Measurements from ENCODE around the gene DDX25. TPM values are rescaled to one million over a fixed set of nuclear protein-coding genes. Genes with fewer than 3 reads are reported as not detected.
A peak's percentile ranks its signal among the peaks of the same experiment; 100 is the strongest.
"Not testable (repeated sequence)": the region's sequence is repeated elsewhere in the genome, so short reads cannot be mapped to it uniquely, and the experiment has no call there.

Gene DDX25
- 11.5 TPM for polyA plus RNA-seq (2013, experiment 1 of 2)
- polyA plus RNA-seq (2013, experiment 2 of 2), result 13.2 TPM

DNA sequence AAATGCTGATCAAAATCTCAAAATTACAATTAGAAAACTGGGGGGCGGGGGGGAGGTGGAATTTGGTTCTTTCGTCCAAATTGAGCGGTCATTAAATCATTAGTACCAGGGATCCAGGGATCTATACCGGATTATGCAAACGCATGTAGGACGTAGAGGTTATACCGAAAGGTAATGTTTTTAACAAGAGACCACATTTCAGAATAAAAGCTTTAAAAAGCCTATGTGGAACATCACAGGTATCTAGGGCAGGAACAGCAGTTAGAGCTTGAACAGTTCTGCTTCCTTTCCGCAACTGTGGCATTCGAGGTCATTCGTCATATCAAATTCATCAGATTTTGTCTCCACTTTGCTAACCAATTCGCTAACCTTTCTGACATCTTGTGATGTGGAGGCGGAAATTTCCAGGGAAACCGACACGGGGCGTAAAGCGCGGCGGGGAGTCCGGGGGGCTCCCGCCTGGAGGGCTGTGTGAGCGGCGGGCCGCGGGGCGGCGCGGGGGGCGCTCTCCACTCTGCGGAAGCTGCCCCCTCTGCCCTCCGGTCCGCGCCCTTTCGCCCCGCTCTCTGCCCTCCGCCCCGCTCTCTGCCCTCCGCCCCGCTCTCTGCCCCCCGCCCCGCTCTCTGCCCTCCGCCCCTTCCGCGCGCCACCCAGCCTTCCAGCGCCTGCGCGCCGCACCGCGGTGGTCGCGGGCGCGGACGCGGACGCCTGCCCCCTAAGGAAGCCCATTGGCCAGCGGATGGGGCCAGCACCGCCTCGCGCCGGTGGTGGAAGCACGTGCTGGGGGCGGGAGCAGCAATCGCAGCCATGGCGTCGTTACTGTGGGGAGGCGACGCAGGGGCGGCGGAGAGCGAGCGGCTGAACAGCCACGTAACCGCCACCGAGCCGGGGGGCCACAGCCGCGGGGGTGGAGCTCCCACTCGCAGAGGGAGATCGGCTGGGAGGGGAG, at the start of gene DDX25:
Gene DDX25, plus strand, starts transcription at position 798 of the 949 bp plus-strand sequence. Its CDS starts 10 bp downstream, at position 808.
- Histone ChIP-seq H3K23ac (ENCODE audit: low read length) (no peak within 1 kb of the TSS), H3K4me2 (ENCODE audit: low read length) (peak within 1 kb of the TSS; percentile 90), H3K4me1 (ENCODE audit: control insufficient read depth, low read depth, low read length) (no peaks in the 10 kb centered on the region), H2BK15ac (replicated peaks; ENCODE audit: low read depth) (no peak within 1 kb of the TSS), H2AK5ac (ENCODE audit: low read length) (no peak within 1 kb of the TSS), H3K4me3 (ENCODE audit: low read length) (peak within 1 kb of the TSS; percentile 37), H4K5ac (ENCODE audit: low read length) (no peak within 1 kb of the TSS), H3K79me1 (ENCODE audit: low read length) (peaks cover 3% of the 10 kb centered on the region), H3K18ac (ENCODE audit: low read length) (no peak within 1 kb of the TSS), H3K9ac (ENCODE audit: low read length) (peak within 1 kb of the TSS; percentile 49), H3K4ac (ENCODE audit: low read depth, low read length) (no peak within 1 kb of the TSS), H3K79me2 (ENCODE audit: control insufficient read depth, insufficient read depth, low read length) (peaks cover 3% of the 10 kb centered on the region), H2BK120ac (ENCODE audit: low read depth, low read length) (no peak within 1 kb of the TSS), H3K36me3 (ENCODE audit: control insufficient read depth, insufficient read depth, low read length) (no peaks in the 10 kb centered on the region), H3K27ac (ENCODE audit: low read depth, low read length) (no peak within 1 kb of the TSS), H3K56ac (ENCODE audit: low read length) (peak within 1 kb of the TSS; percentile 53), H4K8ac (ENCODE audit: low read depth, low read length) (no peak within 1 kb of the TSS), H2BK5ac (ENCODE audit: low read length) (no peak within 1 kb of the TSS), H3K27me3 (ENCODE audit: insufficient read depth, low read length, poor library complexity) (no peaks in the 10 kb centered on the region)
- WGBS (ENCODE audit: extremely low coverage, insufficient coverage, low lambda C conversion rate), result no CpG with 5 or more reads among the region's 81 CpGs
- peak; percentile 74 for DNase-seq

DNA sequence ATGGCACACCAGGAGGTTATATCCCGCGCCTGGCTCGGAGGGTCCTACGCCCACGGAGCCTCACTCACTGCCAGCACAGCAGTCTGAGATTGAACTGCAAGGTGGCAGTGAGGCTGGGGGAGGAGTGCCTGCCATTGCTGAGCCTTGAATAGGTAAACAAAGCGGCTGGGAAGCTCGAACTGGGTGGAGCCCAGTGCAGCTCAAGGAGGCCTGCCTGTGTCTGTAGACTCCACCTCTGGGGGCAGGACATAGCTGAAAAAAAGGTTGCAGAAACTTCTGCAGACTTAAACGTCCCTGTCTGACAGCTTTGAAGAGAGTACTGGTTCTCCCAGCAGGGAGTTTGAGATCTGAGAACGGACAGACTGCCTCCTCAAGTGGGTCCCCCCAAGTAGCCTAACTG, 46.6 kb upstream of the DDX25 start:
- not testable (repeated sequence) for H3K79me1 ChIP-seq (ENCODE audit: low read length); H2BK120ac ChIP-seq (ENCODE audit: low read depth, low read length)

DNA sequence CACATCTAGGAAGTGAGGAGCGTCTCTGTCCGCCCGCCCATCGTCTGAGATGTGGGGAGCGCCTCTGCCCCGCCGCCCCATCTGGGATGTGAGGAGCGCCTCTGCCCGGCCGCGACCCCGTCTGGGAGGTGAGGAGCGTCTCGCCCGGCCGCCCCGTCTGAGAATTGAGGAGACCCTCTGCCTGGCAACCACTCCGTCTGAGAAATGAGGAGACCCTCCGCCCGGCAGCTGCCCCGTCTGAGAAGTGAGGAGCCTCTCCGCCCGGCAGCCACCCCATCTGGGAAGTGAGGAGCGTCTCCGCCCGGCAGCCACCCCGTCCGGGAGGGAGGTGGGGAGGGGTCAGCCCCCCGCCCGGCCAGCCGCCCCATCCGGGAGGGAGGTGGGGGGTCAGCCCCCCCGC, 41.5 kb upstream of the DDX25 start:
- not testable (repeated sequence) for H3K27ac ChIP-seq (ENCODE audit: low read depth, low read length); H3K23ac ChIP-seq (ENCODE audit: low read length); H3K36me3 ChIP-seq (ENCODE audit: control insufficient read depth, insufficient read depth, low read length); H3K4me1 ChIP-seq (ENCODE audit: control insufficient read depth, low read depth, low read length); H3K79me1 ChIP-seq (ENCODE audit: low read length); H3K4me2 ChIP-seq (ENCODE audit: low read length); H2AK5ac ChIP-seq (ENCODE audit: low read length); H3K9ac ChIP-seq (ENCODE audit: low read length); H3K4ac ChIP-seq (ENCODE audit: low read depth, low read length); DNase-seq; H3K18ac ChIP-seq (ENCODE audit: low read length); H4K8ac ChIP-seq (ENCODE audit: low read depth, low read length); H3K56ac ChIP-seq (ENCODE audit: low read length); H2BK15ac ChIP-seq (replicated peaks; ENCODE audit: low read depth); H4K5ac ChIP-seq (ENCODE audit: low read length); H2BK5ac ChIP-seq (ENCODE audit: low read length); H3K4me3 ChIP-seq (ENCODE audit: low read length); H2BK120ac ChIP-seq (ENCODE audit: low read depth, low read length); H3K79me2 ChIP-seq (ENCODE audit: control insufficient read depth, insufficient read depth, low read length); H3K27me3 ChIP-seq (ENCODE audit: insufficient read depth, low read length, poor library complexity)
- WGBS (ENCODE audit: extremely low coverage, insufficient coverage, low lambda C conversion rate), result no CpG with 5 or more reads among the region's 33 CpGs

More for the DNA sequence above, 46.6 kb upstream of the DDX25 start:
- H3K27me3 ChIP-seq (ENCODE audit: insufficient read depth, low read length, poor library complexity); H4K8ac ChIP-seq (ENCODE audit: low read depth, low read length); H2BK15ac ChIP-seq (replicated peaks; ENCODE audit: low read depth); H3K4ac ChIP-seq (ENCODE audit: low read depth, low read length); H2BK5ac ChIP-seq (ENCODE audit: low read length); H3K18ac ChIP-seq (ENCODE audit: low read length); H3K9ac ChIP-seq (ENCODE audit: low read length); H3K27ac ChIP-seq (ENCODE audit: low read depth, low read length); H4K5ac ChIP-seq (ENCODE audit: low read length); H3K56ac ChIP-seq (ENCODE audit: low read length); H3K4me3 ChIP-seq (ENCODE audit: low read length); H3K79me2 ChIP-seq (ENCODE audit: control insufficient read depth, insufficient read depth, low read length); H3K4me2 ChIP-seq (ENCODE audit: low read length); DNase-seq; H2AK5ac ChIP-seq (ENCODE audit: low read length); H3K23ac ChIP-seq (ENCODE audit: low read length); H3K36me3 ChIP-seq (ENCODE audit: control insufficient read depth, insufficient read depth, low read length); H3K4me1 ChIP-seq (ENCODE audit: control insufficient read depth, low read depth, low read length): not testable (repeated sequence)
- no CpG with 5 or more reads among the region's 9 CpGs for WGBS (ENCODE audit: extremely low coverage, insufficient coverage, low lambda C conversion rate)

DNA sequence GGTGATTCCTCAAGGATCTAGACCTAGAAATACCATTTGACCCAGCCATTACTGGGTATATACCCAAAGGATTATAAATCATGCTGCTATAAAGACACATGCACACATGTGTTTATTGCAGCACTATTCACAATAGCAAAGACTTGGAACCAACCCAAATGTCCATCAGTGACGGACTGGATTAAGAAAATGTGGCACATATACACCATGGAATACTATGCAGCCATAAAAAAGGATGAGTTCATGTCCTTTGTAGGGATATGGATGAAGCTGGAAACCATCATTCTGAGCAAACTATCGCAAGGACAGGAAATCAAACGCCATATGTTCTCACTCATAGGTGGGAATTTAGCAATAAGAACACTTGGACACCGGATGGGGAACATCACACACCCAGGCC, 39.0 kb upstream of the DDX25 start:
- not testable (repeated sequence) for H3K4ac ChIP-seq (ENCODE audit: low read depth, low read length); H3K9ac ChIP-seq (ENCODE audit: low read length); H4K8ac ChIP-seq (ENCODE audit: low read depth, low read length); H2AK5ac ChIP-seq (ENCODE audit: low read length); H3K79me2 ChIP-seq (ENCODE audit: control insufficient read depth, insufficient read depth, low read length); H3K27me3 ChIP-seq (ENCODE audit: insufficient read depth, low read length, poor library complexity); DNase-seq; H3K79me1 ChIP-seq (ENCODE audit: low read length); H3K36me3 ChIP-seq (ENCODE audit: control insufficient read depth, insufficient read depth, low read length); H3K18ac ChIP-seq (ENCODE audit: low read length); H4K5ac ChIP-seq (ENCODE audit: low read length); H2BK15ac ChIP-seq (replicated peaks; ENCODE audit: low read depth); H2BK120ac ChIP-seq (ENCODE audit: low read depth, low read length); H3K23ac ChIP-seq (ENCODE audit: low read length); H3K4me2 ChIP-seq (ENCODE audit: low read length); H2BK5ac ChIP-seq (ENCODE audit: low read length); H3K56ac ChIP-seq (ENCODE audit: low read length); H3K27ac ChIP-seq (ENCODE audit: low read depth, low read length); H3K4me3 ChIP-seq (ENCODE audit: low read length); H3K4me1 ChIP-seq (ENCODE audit: control insufficient read depth, low read depth, low read length)
- WGBS (ENCODE audit: extremely low coverage, insufficient coverage, low lambda C conversion rate), result no CpG with 5 or more reads among the region's 4 CpGs

DNA sequence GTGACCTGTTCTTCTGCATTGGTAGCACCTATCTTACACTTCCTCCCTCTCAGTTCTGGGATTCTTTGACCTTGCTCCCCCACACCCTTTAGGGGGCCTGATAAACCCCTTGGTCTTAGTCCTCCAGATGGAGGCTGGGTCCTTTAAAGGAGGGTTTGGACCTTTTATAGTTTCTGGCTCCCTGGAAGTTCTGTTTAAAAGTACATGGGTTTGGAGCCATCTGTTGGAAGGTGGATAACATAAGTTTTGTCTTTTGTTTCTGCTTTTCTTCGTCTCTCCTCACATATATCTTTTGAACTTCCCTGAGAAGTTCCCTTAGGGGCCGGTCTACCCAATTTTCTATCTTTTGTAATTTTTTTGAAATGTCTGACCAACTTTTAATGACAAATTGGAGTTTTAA, 34.8 kb upstream of the DDX25 start:
- no peak overlapping the region for H2BK15ac ChIP-seq (replicated peaks; ENCODE audit: low read depth)
- no peak overlapping the region for H3K4ac ChIP-seq (ENCODE audit: low read depth, low read length)
- no peak overlapping the region for H2AK5ac ChIP-seq (ENCODE audit: low read length)
- H3K4me3 ChIP-seq (ENCODE audit: low read length), result no peak overlapping the region
- no peak overlapping the region for H2BK5ac ChIP-seq (ENCODE audit: low read length)
- H2BK120ac ChIP-seq (ENCODE audit: low read depth, low read length), result no peak overlapping the region
- no peak overlapping the region for H3K18ac ChIP-seq (ENCODE audit: low read length)
- DNase-seq, result no peak
- H3K4me1 ChIP-seq (ENCODE audit: control insufficient read depth, low read depth, low read length), result no peaks in the 10 kb centered on the region
- H3K9ac ChIP-seq (ENCODE audit: low read length), result no peak overlapping the region
- no peak overlapping the region for H4K5ac ChIP-seq (ENCODE audit: low read length)
- H3K79me1 ChIP-seq (ENCODE audit: low read length), result no peaks in the 10 kb centered on the region
- no peak overlapping the region for H4K8ac ChIP-seq (ENCODE audit: low read depth, low read length)
- no peaks in the 10 kb centered on the region for H3K27me3 ChIP-seq (ENCODE audit: insufficient read depth, low read length, poor library complexity)
- H3K23ac ChIP-seq (ENCODE audit: low read length), result no peak overlapping the region
- H3K27ac ChIP-seq (ENCODE audit: low read depth, low read length), result no peak overlapping the region
- no peaks in the 10 kb centered on the region for H3K79me2 ChIP-seq (ENCODE audit: control insufficient read depth, insufficient read depth, low read length)
- no peaks in the 10 kb centered on the region for H3K36me3 ChIP-seq (ENCODE audit: control insufficient read depth, insufficient read depth, low read length)
- WGBS (ENCODE audit: extremely low coverage, insufficient coverage, low lambda C conversion rate), result no CpG with 5 or more reads among the region's 2 CpGs
- no peak overlapping the region for H3K56ac ChIP-seq (ENCODE audit: low read length)
- H3K4me2 ChIP-seq (ENCODE audit: low read length), result no peak overlapping the region

Measured in mesendoderm (in vitro differentiated cells).